ENCODE results near the gene SLC47A2. TPM values are rescaled to one million over a fixed set of nuclear protein-coding genes. Genes with fewer than 3 reads are reported as not detected.

Gene SLC47A2
- total RNA-seq, 1 donor from 2014 or later: 0.24 TPM

GRCh38 chr17:19755821-19756510, 39.6 kb upstream of the SLC47A2 start:
- no peaks in the 10 kb centered on the region for H3K9me3 Mint-ChIP-seq (ENCODE audit: unreplicated experiment)
- H3K4me3 Mint-ChIP-seq (ENCODE audit: unreplicated experiment): no peak overlapping the region
- no peaks in the 10 kb centered on the region for H3K27me3 Mint-ChIP-seq (ENCODE audit: unreplicated experiment)
- peaks cover 25% of the 10 kb centered on the region for H3K4me1 Mint-ChIP-seq (ENCODE audit: unreplicated experiment)
- no peak for DNase-seq (ENCODE audit: extremely low spot score, unreplicated experiment)
- no peak for TF ChIP-seq CTCF (IDR thresholded peaks at IDR 0.05)
- no peaks in the 10 kb centered on the region for H3K36me3 Mint-ChIP-seq (ENCODE audit: unreplicated experiment)
- H3K27ac Mint-ChIP-seq (ENCODE audit: unreplicated experiment): no peak overlapping the region

- Mint-ChIP-seq H3K9me3 (ENCODE audit: unreplicated experiment) (no peaks in the 10 kb centered on the region), H3K36me3 (ENCODE audit: unreplicated experiment) (no peaks in the 10 kb centered on the region), H3K27me3 (ENCODE audit: unreplicated experiment) (no peaks in the 10 kb centered on the region), H3K27ac (ENCODE audit: unreplicated experiment) (no peak overlapping the region), H3K4me3 (ENCODE audit: unreplicated experiment) (no peak overlapping the region), H3K4me1 (ENCODE audit: unreplicated experiment) (peaks cover 26% of the 10 kb centered on the region)
- no peak for TF ChIP-seq CTCF (IDR thresholded peaks at IDR 0.05)
- no peak for DNase-seq (ENCODE audit: extremely low spot score, unreplicated experiment)
Observed at GRCh38 chr17:19755392-19755791, 39.0 kb upstream of the SLC47A2 start.

- peak; percentile 42 for TF ChIP-seq CTCF (IDR thresholded peaks at IDR 0.05)
- H3K4me3 Mint-ChIP-seq (ENCODE audit: unreplicated experiment): no peak overlapping the region
- DNase-seq (ENCODE audit: extremely low spot score, unreplicated experiment): no peak
- H3K27ac Mint-ChIP-seq (ENCODE audit: unreplicated experiment): peak overlapping the region; percentile 94
- H3K27me3 Mint-ChIP-seq (ENCODE audit: unreplicated experiment): no peaks in the 10 kb centered on the region
- no peaks in the 10 kb centered on the region for H3K36me3 Mint-ChIP-seq (ENCODE audit: unreplicated experiment)
- H3K4me1 Mint-ChIP-seq (ENCODE audit: unreplicated experiment): peaks cover 34% of the 10 kb centered on the region
- no peaks in the 10 kb centered on the region for H3K9me3 Mint-ChIP-seq (ENCODE audit: unreplicated experiment)
Observed at GRCh38 chr17:19753661-19754463, 37.5 kb upstream of the SLC47A2 start.

- Mint-ChIP-seq H3K4me1 (ENCODE audit: unreplicated experiment) (peaks cover 42% of the 10 kb centered on the region), H3K9me3 (ENCODE audit: unreplicated experiment) (no peaks in the 10 kb centered on the region), H3K27me3 (ENCODE audit: unreplicated experiment) (no peaks in the 10 kb centered on the region), H3K36me3 (ENCODE audit: unreplicated experiment) (no peaks in the 10 kb centered on the region), H3K27ac (ENCODE audit: unreplicated experiment) (peak overlapping the region; percentile 94), H3K4me3 (ENCODE audit: unreplicated experiment) (no peak overlapping the region)
- DNase-seq (ENCODE audit: extremely low spot score, unreplicated experiment): peak; percentile 92
- TF ChIP-seq CTCF (IDR thresholded peaks at IDR 0.05): no peak
Observed at GRCh38 chr17:19753051-19753509, 36.7 kb upstream of the SLC47A2 start.
